Measurements from ENCODE around the gene FGD4. TPM values are rescaled to one million over a fixed set of nuclear protein-coding genes. Genes with fewer than 3 reads are reported as not detected.

The FGD4 gene
- total RNA-seq, 1 donor from 2014 or later: 1.8 TPM

DNA sequence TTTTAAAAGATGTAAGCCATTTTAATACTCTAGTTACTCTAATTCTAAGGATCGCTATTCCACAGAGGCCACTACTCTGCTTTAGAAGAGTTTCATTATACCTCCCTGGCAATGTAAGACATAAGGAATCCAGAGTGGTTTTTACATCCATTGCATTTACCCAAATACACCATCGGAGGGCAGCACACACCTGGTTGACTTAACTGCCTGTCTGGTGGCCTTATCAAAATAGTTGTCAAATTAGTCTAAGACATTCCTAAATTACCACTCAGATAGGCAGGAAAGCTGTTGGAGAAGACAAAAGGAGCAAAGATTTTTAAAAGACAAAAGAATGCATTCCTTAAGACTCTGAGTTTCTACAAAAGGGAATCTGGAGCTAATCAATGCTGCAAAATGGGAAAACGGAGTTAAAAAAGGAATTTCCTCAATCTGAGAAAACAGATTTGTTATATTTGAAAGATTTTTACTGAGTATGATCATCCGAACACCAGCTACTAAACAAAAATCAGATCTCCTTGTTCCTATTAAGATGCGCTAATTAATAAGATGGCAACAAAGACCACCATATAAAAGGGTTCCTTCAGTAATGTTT, 33.8 kb upstream of the FGD4 start:
- Mint-ChIP-seq H3K4me3 (no peak overlapping the region), H3K27ac (no peak overlapping the region), H3K4me1 (no peaks in the 10 kb centered on the region), H3K36me3 (ENCODE audit: low read depth) (peaks cover 2% of the 10 kb centered on the region), H3K9me3 (no peaks in the 10 kb centered on the region), H3K27me3 (no peaks in the 10 kb centered on the region)
- CTCF ChIA-PET: interaction anchor here (1.5 to 2.9 kb wide), 2 partner anchors 307 to 712 kb away, joined by 4 to 16 read pairs; no protein-coding TSS in a partner anchor
- POLR2A ChIA-PET: no interaction called here
- TF ChIP-seq, protein P1, sequence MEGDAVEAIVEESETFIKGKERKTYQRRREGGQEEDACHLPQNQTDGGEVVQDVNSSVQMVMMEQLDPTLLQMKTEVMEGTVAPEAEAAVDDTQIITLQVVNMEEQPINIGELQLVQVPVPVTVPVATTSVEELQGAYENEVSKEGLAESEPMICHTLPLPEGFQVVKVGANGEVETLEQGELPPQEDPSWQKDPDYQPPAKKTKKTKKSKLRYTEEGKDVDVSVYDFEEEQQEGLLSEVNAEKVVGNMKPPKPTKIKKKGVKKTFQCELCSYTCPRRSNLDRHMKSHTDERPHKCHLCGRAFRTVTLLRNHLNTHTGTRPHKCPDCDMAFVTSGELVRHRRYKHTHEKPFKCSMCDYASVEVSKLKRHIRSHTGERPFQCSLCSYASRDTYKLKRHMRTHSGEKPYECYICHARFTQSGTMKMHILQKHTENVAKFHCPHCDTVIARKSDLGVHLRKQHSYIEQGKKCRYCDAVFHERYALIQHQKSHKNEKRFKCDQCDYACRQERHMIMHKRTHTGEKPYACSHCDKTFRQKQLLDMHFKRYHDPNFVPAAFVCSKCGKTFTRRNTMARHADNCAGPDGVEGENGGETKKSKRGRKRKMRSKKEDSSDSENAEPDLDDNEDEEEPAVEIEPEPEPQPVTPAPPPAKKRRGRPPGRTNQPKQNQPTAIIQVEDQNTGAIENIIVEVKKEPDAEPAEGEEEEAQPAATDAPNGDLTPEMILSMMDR (IDR thresholded peaks at IDR 0.05): no peak
- intact Hi-C loops (cut with micrococcal nuclease): loop anchor here (1.0 to 5.0 kb wide), 5 partner anchors 92 to 1657 kb away; partner anchors contain the start of genes ALG10 and YARS2
- DNase-seq (no peak), ATAC-seq (ENCODE audit: low read depth) (peak; percentile 70)

DNA sequence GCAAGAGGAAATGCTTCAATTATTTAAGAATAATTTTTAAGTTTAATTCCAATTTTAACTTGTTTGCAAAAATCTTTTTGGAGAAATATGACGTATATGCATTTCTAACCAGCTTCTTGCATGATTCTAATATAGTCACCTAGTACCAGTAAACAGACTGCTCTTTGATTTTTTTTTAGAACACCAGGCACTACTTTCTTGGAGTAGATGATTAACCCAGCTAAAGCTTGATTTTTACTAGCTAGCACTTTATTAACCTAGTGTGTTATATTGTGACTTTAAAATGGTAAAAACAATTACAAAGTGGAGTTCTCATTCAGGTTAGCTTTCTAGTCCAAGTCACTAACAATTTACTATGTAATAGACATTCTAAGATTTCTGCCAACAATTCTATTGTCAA, 32.6 kb upstream of the FGD4 start:
- Mint-ChIP-seq H3K27me3 (no peaks in the 10 kb centered on the region), H3K4me3 (no peak overlapping the region), H3K36me3 (ENCODE audit: low read depth) (no peaks in the 10 kb centered on the region), H3K27ac (no peak overlapping the region), H3K4me1 (no peaks in the 10 kb centered on the region), H3K9me3 (no peaks in the 10 kb centered on the region)
- CTCF ChIA-PET: interaction anchor here (1.5 to 2.9 kb wide), 3 partner anchors 306 to 713 kb away, joined by 4 to 16 read pairs (median 9); no protein-coding TSS in a partner anchor
- DNase-seq (no peak), ATAC-seq (ENCODE audit: low read depth) (no peak)
- TF ChIP-seq, protein P1 (IDR thresholded peaks at IDR 0.05): no peak
- POLR2A ChIA-PET: interaction anchor here (0.6 to 0.7 kb wide), 3 partner anchors 728 to 1655 kb away, joined by 3 to 13 read pairs (median 4); no protein-coding TSS in a partner anchor
- intact Hi-C loops (cut with micrococcal nuclease): loop anchor here (5.0 kb wide), 1 partner anchor 91 kb away; no protein-coding TSS in a partner anchor

DNA sequence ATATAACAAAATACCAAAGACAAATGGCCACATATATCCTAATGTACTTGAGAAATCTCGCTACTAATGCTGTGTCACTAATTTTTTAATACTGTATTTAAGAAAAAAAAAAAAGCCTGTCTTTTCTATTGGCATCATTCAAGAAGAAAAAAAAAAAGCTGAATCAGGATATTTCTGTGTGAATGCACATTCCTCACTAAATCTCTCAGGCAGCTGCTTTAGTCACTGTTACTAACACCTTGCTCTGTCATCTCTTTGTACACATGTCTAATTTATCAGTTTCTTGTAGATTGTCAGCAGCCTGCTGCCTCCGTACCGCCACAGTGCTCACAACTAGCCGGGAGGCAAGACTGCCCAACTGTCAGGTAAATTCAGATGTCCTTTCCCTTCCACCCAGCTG, 32.0 kb upstream of the FGD4 start:
- no peaks in the 10 kb centered on the region for H3K9me3 Mint-ChIP-seq
- ChIA-PET CTCF (interaction anchor here (1.5 kb wide), 1 partner anchor 387 kb away, joined by 9 read pairs; no protein-coding TSS in a partner anchor), POLR2A (no interaction called here)
- H3K27me3 Mint-ChIP-seq: no peaks in the 10 kb centered on the region
- TF ChIP-seq, protein P1 (IDR thresholded peaks at IDR 0.05): no peak
- no peak overlapping the region for H3K27ac Mint-ChIP-seq
- no peak for DNase-seq
- H3K4me3 Mint-ChIP-seq: no peak overlapping the region
- H3K4me1 Mint-ChIP-seq: no peaks in the 10 kb centered on the region
- intact Hi-C loops (cut with micrococcal nuclease): loop anchor here (5.0 kb wide), 1 partner anchor 90 kb away; no protein-coding TSS in a partner anchor
- ATAC-seq (ENCODE audit: low read depth): no peak
- no peaks in the 10 kb centered on the region for H3K36me3 Mint-ChIP-seq (ENCODE audit: low read depth)

DNA sequence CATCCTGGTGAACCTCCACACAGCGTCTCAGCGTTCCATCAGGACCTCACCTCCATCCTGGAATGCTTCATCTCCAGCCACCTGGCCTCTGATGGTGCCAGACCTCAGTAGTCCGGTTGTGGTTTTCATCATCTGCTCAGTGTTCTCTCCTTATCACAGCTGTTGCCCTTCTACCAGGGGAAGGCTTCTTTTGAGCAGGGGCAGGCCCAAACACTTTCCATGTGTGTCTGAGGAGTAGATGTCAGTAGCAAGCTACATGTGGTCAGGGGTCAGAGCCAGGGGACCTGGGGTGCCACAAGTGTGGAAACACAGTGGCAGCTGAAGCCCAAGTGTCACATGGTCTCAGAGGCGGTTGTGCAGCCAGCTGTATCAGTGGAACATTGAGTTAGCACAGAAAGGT, 30.2 kb upstream of the FGD4 start:
- Mint-ChIP-seq H3K27me3 (no peaks in the 10 kb centered on the region), H3K9me3 (no peaks in the 10 kb centered on the region), H3K27ac (no peak overlapping the region), H3K4me3 (no peak overlapping the region), H3K4me1 (no peaks in the 10 kb centered on the region), H3K36me3 (ENCODE audit: low read depth) (no peaks in the 10 kb centered on the region)
- ChIA-PET CTCF (no interaction called here), POLR2A (no interaction called here)
- TF ChIP-seq, protein P1 (IDR thresholded peaks at IDR 0.05): no peak
- ATAC-seq (ENCODE audit: low read depth) (no peak), DNase-seq (no peak)
- intact Hi-C loops (cut with micrococcal nuclease): loop anchor here (5.0 kb wide), 1 partner anchor 88 kb away; no protein-coding TSS in a partner anchor

DNA sequence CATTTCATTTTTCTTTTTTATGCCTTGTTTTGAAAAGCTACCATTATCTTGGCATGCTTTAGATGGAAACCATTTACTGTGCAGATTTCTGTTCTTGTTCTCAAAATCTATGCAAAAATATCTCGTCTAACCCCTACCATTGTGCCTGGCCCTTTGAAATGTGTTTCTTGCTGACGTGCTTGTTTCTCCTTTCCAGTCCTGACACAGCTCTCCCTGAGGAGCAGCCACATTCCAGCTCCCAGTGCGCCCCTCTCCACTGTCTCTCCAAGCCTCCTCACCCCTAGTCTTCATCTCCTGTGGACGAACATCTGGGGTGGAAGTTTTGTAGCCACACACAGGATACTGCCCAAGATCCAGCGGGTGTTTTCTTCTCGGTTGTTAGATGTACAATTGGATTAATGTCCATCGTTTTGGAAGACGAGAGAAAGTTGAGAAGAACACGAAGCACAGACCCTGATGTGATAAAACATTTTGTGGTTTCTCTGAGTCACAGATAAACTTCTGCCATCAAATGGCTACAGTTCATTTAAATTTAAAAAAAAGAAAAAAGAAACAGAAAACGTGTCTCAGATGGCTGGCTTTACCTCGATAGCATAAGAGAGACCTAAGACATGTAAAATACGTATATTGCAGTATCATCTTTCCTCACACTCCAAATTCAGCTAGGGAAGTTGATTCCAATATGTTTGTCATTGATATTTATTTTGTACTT, 21.9 kb upstream of the FGD4 start:
- Mint-ChIP-seq H3K4me1 (no peaks in the 10 kb centered on the region), H3K36me3 (ENCODE audit: low read depth) (peaks cover 6% of the 10 kb centered on the region), H3K27me3 (no peaks in the 10 kb centered on the region), H3K4me3 (no peak overlapping the region), H3K9me3 (no peaks in the 10 kb centered on the region), H3K27ac (no peak overlapping the region)
- TF ChIP-seq, protein P1 (IDR thresholded peaks at IDR 0.05): no peak
- POLR2A ChIA-PET: no interaction called here
- no peak for DNase-seq
- intact Hi-C loops (cut with micrococcal nuclease): no loop called here
- no peak for ATAC-seq (ENCODE audit: low read depth)
- CTCF ChIA-PET: no interaction called here

Data from activated B cell treated with CpG ODN at 0.5 μM for 24 hours (primary cell).